HG03060 (cell line): Measurements from ENCODE around the gene C16orf74.

Source experiments
- ATAC-seq: cut with Tn5 transposase; IDR thresholded peaks from one replicate; pipeline ENCODE4 v1.9.1; 2021; ENCODE audit warnings: low read depth, moderate number of reproducible peaks; ENCODE audit not compliant: unreplicated experiment

The C16orf74 gene

GRCh38 chr16:85678016-85678415 is 72.9 kb downstream of the C16orf74 start:
- no peak for ATAC-seq

DNA sequence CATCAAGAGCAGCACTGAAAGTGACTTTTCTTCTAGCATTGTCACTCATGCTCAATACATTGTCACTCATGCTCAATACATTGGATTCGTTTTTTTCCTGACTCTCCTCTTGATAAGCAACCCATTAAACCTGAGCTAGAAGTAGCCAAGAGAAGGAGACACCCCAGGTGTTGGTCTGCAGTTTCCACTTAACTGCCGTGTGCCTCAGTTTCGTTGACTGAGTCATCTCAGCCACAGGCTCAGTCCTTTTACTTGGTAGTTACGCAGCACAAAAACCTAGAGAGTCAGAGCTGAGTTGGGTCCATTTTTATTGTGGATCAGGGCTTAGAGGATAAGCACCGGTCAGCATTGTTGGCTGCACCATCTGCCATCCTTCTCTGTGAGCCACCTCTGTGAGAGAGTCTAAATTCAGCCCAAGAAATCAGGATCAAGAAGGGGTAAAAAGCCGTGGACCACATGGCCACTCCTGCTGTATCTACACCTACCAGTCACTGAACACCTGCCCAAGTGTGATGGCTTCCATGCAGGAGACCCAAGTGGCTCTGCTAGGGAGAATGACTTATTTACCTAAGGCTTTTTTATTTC is 73.4 kb downstream of the C16orf74 start:
- no peak for ATAC-seq

- no peak for ATAC-seq
These were observed 74.4 kb downstream of the C16orf74 start for GRCh38 chr16:85676466-85676865.

DNA sequence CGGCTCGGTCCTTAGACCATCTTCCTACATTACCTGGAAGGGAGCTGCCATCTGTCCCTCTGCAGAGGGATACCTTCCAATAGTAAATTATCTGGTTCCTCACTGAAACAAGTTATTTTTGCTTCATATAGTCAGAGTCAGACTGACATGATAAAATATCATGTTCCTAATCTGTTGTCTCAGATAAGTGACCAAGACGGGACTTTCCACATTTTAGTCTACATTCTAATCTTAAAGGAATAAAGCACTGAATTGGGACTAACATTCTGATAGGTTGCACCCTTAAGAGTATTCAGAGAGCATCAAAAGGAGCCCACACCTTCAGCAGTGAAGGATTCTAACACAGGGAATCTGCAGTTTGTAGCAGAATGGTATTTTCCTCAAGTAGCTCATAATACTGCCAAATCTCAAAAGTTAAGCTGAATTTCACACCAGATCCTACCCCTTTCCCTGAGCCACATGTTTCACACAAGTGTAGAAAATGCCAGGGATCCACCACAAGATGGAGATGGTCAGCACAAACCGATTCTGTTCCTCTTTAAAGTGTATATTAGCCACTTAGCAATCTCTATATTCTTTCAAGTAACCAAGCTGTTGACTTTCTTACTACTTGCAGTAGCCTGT is 75.5 kb downstream of the C16orf74 start:
- no peak for ATAC-seq

GRCh38 chr16:85674828-85675227 is 76.1 kb downstream of the C16orf74 start:
- ATAC-seq, result no peak

GRCh38 chr16:85674418-85674755 is 76.5 kb downstream of the C16orf74 start:
- no peak for ATAC-seq

DNA sequence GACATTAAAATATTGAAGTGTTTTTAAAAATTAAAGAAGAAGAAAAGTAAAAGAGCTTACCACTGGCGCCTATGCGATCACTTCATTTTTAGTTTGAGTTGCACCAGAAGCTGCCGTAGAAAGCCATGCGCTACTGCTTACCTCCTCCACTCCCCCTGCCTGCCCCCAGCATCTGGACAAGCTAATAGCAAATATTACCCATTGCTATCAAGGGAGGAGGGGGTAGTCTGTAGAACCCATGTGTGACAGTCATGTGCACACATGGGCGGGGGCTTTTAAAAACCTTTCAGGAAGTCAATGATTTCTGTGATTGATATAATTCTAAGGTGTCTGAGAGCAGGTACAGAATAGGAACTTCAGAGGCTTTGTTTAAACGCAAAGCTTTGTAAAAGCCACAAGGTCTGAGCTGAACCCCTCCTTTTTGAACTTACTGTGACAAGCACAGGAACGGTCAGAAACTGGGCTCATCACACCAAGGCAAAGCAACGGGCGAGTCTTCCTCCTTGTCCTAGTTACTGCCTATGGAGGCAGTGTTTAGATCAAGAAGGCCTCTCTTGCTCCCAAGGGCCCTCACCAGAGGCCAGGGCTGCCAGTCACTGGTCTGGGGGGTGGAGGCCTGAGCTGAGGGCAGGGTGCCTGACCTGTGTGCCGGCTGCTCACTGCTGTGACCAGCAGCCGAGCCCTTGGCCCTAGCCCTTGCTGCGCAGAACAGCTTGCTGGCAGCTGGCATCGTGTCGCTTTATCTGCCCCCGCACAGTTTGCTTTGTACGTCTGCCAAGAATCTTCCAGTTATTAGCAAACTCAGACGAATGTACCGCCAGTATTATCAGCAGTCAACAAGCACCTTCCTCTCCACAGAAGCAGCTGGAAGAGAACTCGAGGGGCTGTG is 77.1 kb downstream of the C16orf74 start:
- ATAC-seq, result no peak

GRCh38 chr16:85670840-85671239 is 80.1 kb downstream of the C16orf74 start:
- ATAC-seq, result no peak

GRCh38 chr16:85668676-85669424 is 82.0 kb downstream of the C16orf74 start:
- no peak for ATAC-seq

- ATAC-seq, result no peak
These were observed 83.0 kb downstream of the C16orf74 start for GRCh38 chr16:85667841-85668413.

- ATAC-seq, result no peak
These were observed 83.6 kb downstream of the C16orf74 start for GRCh38 chr16:85667261-85667660.

GRCh38 chr16:85665929-85666328 is 85.0 kb downstream of the C16orf74 start:
- ATAC-seq, result no peak

DNA sequence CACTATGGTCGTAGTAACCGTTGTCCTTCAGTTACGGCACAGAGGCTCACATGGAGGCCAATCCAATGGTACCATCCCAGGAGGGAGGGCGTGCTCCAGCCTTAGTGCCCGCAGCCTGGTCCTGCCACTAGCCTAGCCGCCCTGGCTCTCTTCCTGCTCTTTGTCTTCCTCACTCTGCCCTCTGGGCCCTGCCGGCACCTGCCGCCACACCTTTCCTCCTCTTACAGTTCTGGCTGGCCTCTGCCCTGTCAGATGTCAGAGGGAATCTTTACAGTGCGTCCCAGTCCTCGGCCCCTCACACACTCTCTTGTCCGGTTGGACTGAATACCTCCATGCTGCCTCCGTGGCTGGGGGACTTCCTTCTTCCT is 85.5 kb downstream of the C16orf74 start:
- no peak for ATAC-seq

GRCh38 chr16:85664580-85665372 is 86.1 kb downstream of the C16orf74 start:
- ATAC-seq, result no peak

DNA sequence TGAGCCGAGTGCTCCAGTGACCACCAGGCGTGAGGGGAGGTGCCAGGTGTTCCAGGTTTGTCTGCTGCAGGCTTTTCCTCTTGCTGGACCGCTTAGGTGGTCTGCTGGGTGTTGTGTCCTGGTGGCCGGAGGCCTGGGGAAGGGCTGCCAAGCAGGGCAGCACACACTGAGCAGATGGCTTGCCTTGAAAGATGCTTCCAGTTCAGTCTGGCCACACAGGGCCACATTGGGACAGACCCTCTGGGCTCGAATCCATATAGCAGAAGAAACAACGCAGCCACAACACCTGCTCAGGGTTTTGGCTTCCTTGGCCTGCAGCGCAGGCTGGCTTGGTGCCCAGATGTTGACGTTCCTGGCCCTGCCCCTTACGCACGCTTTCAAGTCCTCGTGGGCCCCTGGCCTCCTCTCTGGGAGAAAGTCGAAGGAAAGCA is 87.0 kb downstream of the C16orf74 start:
- no peak for ATAC-seq

- ATAC-seq, result no peak
These were observed 87.7 kb downstream of the C16orf74 start for GRCh38 chr16:85662976-85663830.

DNA sequence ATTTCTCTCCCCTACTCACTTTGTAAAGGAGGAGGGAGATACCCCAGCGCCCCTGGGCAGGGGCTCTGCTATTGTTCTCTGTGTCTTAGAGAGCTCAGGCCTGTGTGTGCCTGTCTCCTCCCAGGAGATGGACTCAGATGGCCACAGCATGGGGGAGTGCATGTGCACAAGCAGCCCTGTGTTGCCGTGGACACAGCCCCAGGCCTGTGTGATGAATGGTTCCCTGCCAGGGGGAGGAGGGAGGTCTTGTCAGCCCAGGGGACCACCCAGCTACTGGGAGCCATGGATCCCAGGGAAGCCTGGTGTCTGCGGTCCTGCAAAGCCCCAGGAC is 88.4 kb downstream of the C16orf74 start:
- no peak for ATAC-seq

- ATAC-seq, result no peak
These were observed 89.0 kb downstream of the C16orf74 start for GRCh38 chr16:85661740-85662481.
